Testis (tissue), 2 donors: ENCODE measurements around the gene SHROOM3.

Source experiments
- POLR2A ChIP-seq: fragments of 450-650 bp; IDR thresholded peaks from one replicate; pipeline ENCODE4 v1.6.1; 2017; ENCODE audit warnings: antibody characterized with exemption, mild to moderate bottlenecking, moderate library complexity
- TF ChIP-seq, protein P1 (sequence below), 3 experiments: fragments of 450-650 bp in 2 of 3; fragments of 200-600 bp in 1 of 3; sonication (generic) in 1 of 3; IDR thresholded peaks; one replicate each; pipeline ENCODE4 v1.5.1; 2016 to 2019; ENCODE audit warnings: antibody characterized with exemption in 3 of 3, mild to moderate bottlenecking in 2 of 3, moderate library complexity in 1 of 3

- TF ChIP-seq, protein P1, sequence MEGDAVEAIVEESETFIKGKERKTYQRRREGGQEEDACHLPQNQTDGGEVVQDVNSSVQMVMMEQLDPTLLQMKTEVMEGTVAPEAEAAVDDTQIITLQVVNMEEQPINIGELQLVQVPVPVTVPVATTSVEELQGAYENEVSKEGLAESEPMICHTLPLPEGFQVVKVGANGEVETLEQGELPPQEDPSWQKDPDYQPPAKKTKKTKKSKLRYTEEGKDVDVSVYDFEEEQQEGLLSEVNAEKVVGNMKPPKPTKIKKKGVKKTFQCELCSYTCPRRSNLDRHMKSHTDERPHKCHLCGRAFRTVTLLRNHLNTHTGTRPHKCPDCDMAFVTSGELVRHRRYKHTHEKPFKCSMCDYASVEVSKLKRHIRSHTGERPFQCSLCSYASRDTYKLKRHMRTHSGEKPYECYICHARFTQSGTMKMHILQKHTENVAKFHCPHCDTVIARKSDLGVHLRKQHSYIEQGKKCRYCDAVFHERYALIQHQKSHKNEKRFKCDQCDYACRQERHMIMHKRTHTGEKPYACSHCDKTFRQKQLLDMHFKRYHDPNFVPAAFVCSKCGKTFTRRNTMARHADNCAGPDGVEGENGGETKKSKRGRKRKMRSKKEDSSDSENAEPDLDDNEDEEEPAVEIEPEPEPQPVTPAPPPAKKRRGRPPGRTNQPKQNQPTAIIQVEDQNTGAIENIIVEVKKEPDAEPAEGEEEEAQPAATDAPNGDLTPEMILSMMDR (IDR thresholded peaks at IDR 0.05): no peak
- TF ChIP-seq POLR2A: no peak
These were observed 376.8 kb downstream of the SHROOM3 start for GRCh38 chr4:76811604-76812412.
